Stimulated activated CD4-positive, alpha-beta T cell treated with anti-CD3 and anti-CD28 coated beads, Interleukin-2, amount 100 ng/mL, for 24 hours (primary cell): ENCODE data around the gene GPR35.
A peak's percentile ranks its signal among the peaks of the same experiment; 100 is the strongest.
"Not testable (repeated sequence)": the region's sequence is repeated elsewhere in the genome, so short reads cannot be mapped to it uniquely, and the experiment has no call there.

Experiments
- DNase-seq, 2 donors: peaks; one replicate each; pipeline ENCODE4 v3.0.0-alpha.2; 2020

Gene GPR35

GRCh38 chr2:240603081-240603835 lies 22.0 kb upstream of the GPR35 start:
- no peak for DNase-seq

- no peak for DNase-seq
Measured at GRCh38 chr2:240603846-240604245, 21.4 kb upstream of the GPR35 start.

GRCh38 chr2:240604291-240604938 lies 20.9 kb upstream of the GPR35 start:
- DNase-seq = no peak

- DNase-seq = no peak
Measured at GRCh38 chr2:240604939-240605716, 20.2 kb upstream of the GPR35 start.

GRCh38 chr2:240605867-240606743 lies 19.2 kb upstream of the GPR35 start:
- DNase-seq = no peak

GRCh38 chr2:240611601-240612210 lies 13.6 kb upstream of the GPR35 start:
- peak in 1 of 2 donors; percentile 0 for DNase-seq

- no peak for DNase-seq
Measured at GRCh38 chr2:240613781-240614180, 11.5 kb upstream of the GPR35 start.

- no peak for DNase-seq
Measured at GRCh38 chr2:240614391-240614790, 10.9 kb upstream of the GPR35 start.

- no peak for DNase-seq
Measured at GRCh38 chr2:240615396-240615795, 9.9 kb upstream of the GPR35 start.

GRCh38 chr2:240615820-240616547 lies 9.3 kb upstream of the GPR35 start:
- DNase-seq = no peak

GRCh38 chr2:240616860-240617666 lies 8.2 kb upstream of the GPR35 start:
- not testable (repeated sequence) for DNase-seq

- no peak for DNase-seq
Measured at GRCh38 chr2:240618776-240619175, 6.5 kb upstream of the GPR35 start.

GRCh38 chr2:240619506-240620148 lies 5.7 kb upstream of the GPR35 start:
- DNase-seq = no peak

- no peak for DNase-seq
Measured at GRCh38 chr2:240620149-240620731, 5.0 kb upstream of the GPR35 start.

- DNase-seq = no peak
Measured at GRCh38 chr2:240620859-240621258, 4.4 kb upstream of the GPR35 start.

- no peak for DNase-seq
Measured at GRCh38 chr2:240622060-240622411, 3.2 kb upstream of the GPR35 start.

GRCh38 chr2:240622531-240623235 lies 2.6 kb upstream of the GPR35 start:
- peak in 1 of 2 donors; percentile 63 for DNase-seq

GRCh38 chr2:240623531-240624010 lies 1.7 kb upstream of the GPR35 start:
- peak in 1 of 2 donors; percentile 19 for DNase-seq
